Measurements from ENCODE around the gene DDX27.

DDX27 gene

DNA sequence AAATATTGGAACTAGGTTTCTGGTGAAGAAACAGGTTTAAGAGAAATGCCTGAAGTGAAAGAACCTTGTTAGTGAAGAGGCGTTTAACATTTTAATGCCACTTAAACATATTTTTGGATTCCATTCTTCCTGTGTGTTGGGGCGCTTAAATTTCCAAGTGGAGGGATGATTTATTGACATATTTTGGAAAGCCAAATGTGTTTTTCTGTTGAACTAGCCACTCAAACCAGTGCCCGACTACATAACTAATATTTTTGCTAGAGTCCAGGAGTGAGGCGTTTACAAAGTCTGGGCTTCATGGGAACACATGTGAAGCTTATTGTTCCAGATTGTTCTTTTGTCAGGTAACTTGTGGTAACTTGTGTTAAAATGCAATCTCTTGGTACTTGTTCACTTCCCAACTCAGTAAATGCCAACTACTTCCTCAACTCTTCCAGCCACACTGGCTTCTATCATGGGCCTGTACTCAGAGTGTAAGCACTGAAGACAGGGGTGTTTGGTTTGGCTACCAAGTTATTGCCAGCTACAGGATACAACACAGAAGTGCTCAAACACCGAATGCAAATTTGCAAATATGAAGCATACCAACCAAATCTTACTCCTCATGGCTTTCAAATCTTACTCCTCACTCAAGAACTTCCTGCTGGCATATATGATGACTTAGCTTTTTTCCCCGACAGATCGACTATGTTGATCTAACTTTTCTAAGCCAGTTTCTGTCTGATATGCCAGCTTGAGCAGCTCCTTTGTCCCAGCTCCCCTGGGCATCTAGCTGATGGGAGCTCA is 60.7 kb downstream of the DDX27 start:
- DNase-seq: no peak

DNA sequence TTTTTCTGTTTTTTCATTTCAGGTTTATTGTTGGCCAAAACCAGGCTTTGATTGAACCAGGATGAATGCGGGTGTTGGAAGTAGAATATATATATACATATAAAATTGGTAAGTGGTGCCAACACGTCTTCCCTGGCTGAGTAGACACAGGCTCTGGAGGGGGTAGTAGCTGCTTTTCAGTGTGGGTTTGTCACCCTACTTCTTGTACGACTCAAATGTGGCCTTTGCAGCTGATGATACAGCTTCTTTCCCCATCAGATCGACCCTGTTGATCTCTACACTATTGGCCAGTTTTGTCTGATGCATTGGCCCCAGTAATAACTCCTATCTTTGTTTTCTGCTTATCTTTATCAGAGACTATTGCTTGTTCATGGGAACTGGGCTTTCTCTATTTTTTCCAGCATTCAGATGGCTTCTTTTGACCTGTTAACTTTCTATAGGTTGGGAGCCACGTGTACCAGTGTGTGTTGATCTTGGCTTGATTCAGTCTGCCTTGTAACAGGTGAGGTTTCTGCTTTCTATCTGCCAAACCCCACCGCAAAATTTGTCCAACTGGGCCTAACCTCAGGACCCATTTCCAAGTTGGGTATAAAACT is 61.3 kb downstream of the DDX27 start:
- no peak for DNase-seq

DNA sequence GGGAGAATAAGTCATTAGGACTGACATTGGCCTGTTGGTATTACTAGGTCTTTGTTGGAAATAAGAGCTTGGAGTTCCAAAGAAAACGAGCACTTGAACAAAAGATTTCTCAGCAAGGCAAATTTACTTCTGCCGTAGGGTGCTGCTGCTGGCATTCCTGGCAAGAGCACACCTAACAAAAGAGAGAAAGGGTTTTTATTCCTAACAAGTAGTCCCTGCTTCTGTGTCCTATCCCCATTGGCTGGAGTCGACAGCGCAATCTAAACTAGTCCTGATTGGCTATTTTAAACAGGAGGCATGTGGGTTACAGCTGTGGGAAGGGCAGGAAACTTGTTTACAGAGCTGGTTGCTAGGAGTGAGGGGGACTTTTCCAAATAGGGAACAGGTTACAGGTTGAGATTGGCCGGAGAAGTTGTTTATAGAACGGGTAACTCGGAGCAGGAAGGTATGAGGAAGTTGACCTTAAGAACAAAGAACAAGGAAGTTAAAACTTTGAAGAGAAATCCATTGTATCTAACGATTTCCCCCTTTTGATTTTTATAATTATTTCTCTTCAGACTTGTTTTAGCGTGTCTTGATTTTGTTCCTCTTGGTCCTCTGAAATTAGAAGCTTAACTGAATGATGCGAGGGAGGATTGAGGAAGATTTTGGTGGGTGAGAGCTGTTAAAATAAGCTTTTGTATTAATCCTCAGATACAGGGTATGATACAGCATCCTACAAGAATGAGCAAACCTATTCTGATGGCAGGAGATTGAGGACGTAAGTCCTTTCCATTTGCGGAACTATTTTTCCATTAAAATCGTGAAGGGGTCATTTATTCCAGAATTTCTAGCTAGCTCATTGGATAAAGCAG is 62.1 kb downstream of the DDX27 start:
- no peak for DNase-seq

DNA sequence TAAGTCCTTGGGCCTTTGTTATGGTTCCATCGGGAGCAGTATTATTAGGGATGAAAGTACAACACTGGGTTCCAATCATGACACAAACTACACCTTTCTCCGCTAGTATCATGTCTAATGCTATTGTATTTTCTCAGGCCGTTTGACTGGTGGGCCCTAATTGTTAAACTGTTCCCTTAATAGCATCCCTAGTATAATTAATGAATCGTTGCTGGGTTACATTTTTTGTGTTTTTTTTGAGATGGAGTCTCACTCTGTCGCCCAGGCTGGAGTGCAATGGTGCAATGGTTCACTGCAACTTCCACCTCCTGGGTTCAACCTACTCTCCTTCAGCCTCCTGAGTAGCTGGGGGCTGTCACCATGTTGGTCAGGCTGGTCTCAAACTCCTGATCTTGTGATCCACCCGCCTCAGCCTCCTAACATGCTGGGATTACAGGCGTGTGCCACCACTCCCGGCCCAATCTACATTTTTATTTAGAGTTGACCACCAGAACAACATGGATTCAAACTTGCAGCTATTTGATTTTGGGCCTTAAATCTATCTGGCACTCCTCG is 62.8 kb downstream of the DDX27 start:
- DNase-seq: no peak

DNA sequence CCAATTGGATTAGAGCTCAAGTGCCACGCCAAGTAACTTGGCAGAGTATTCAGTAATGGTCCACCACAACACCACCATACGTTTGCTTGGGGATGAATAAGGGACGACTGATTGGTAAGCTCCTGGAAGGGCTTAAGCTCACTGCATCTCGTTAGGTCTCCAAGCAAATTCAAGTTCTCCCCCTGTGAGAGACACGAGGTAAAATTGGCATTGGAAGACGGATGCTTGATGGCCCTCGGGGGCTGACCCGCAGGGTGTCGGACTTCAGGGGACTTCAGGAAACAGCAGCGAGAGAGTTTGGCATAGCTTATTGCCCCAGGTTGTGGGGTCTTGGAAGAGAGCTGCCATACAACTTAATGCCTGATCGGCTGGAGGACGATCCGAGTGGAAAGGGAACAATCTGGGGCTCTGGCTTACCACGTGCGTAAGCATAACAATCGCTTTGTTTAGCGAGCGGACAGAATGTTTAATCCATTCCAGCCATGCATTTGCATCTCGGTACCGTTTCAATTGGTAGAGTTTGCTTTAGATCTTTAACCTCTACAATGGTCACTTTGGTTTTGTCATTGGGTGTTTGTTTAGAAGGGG is 63.5 kb downstream of the DDX27 start:
- no peak for DNase-seq

DNA sequence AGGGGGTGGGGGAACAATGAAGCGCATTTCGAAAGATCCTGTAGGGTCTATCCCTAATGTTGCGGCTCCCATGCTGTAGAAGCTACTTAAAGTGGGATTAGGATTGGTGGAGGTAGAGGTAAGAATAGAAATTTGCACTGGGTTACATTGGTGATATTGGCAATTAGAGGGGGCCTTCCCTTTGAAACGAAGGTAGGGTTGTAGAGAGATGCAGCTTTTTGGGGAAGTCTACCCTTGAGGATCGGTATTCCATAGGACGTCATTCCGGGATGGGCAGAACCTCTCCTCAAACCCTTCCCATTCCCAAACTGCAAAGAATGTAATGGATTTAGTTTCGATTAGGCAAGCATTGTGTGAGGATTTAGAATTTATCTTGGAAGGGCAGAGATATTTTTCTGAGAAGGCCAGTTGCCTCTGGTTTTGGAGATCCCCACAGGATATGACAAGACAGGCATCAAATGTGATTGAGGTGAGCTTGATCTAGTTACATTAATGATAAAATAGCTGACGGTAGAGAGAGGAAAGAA is 64.0 kb downstream of the DDX27 start:
- no peak for DNase-seq

DNA sequence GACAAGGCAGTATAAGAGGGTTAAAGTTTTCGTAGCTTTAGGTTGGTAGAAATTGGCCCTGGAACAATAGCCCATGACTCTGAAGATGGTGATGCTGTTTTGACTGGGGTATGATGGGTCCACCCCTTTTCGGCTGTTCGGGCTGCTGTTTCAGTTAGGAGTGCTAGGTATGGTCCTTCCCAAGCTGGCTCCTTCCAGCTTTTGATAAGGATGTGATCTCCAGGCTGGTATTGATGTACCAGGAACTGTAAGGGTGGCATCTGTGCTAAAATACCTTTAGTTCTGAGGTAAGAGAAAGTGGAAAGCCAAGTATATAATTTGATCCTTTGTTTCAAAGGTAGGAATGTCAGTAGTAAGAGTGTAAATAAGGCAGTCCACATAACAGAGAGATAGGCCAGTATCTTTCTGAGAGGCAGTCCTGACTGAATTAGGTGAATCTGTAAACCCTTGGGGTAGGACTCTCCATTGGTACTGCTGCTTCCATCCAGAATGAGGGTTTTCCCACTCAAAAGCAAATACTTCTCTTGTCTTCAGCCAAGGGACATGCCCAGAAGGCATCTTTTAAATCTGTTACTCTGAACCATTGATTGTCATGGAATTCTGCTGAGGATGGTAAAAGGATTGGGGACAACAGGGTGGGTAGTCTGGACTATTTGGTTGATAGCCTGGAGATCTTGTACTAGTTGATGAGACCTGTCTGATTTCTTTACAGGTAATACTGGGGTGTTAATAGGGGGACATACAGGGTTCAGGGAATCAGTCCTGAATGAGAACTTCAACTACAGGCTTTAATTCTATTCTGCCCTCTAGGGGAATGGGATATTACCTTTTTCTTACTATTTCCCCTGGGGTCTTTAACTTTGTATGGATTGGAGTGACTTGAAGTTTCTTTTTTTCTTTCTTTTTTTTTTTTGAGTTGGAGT is 64.7 kb downstream of the DDX27 start:
- no peak for DNase-seq

DNA sequence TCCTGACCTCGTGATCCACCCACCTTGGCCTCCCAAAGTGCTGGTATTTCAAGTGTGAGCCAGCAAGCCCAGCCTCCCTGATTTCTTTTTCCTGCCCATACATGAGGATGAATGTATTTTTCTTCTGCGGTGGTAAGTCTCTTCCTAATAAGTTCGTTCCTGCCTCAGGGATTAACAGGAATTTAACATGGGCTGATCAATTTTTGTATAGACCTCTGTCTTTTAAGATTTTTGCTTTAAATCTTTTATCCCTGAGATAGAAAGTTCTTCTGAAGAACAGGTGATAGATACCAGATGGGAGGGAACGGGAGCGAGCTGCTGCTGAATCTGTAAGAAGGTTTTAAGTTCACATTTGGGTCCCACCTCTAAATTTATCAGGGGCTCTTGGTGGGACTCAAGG is 65.6 kb downstream of the DDX27 start:
- DNase-seq: no peak

DNA sequence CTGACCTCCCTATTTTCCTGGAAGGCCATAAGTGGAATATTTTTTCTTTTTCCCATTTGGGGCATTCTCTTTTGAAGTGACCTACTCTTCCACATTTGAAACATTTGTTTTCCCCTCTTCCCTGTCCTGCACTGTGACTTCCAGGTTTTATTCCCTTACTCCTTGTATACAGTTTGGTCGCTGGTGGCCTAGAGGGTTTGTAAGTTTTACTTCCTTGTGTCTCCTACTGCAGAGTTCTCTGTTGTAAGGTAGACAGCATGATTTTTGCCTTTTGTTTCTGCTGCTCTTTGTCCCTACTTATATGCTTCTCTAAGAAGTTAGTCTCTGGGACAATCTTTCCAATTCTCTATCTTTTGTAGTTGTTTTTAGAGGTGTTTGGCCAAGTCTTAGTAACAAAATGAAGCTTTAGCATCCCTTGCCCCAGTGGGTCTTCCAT is 66.0 kb downstream of the DDX27 start:
- no peak for DNase-seq

DNA sequence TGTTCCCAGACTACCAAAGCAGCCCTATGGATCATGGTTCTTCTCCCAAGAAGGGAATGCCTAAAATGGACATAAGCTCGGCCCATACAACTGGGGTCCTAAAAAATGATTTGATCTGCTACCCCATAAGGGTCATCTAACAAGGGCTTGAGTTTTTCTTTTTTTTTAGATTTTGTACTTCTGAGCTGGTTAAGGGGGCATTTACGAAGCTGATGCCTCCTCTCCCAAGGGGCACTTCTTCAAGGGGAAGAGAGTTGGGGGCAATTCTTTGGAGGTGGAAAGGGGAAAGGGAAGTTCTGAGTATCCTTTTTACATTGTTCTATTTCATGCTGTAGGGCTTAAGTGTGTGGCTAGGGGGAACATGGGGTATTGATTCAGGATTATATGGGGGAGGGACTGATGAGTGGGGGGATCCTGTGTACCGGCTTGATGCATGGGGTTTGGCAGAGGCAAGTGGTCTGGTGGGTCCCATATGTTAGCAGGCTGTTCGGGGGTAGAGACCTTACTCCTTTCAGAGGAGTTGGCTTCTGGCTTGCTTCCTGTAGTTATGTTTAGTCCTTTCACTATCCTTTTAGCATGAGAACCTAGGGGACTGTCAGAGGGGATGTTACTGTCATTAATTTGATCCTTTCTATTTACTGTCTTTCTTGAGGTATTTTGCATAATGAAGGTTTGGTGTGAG is 66.7 kb downstream of the DDX27 start:
- no peak for DNase-seq

DNA sequence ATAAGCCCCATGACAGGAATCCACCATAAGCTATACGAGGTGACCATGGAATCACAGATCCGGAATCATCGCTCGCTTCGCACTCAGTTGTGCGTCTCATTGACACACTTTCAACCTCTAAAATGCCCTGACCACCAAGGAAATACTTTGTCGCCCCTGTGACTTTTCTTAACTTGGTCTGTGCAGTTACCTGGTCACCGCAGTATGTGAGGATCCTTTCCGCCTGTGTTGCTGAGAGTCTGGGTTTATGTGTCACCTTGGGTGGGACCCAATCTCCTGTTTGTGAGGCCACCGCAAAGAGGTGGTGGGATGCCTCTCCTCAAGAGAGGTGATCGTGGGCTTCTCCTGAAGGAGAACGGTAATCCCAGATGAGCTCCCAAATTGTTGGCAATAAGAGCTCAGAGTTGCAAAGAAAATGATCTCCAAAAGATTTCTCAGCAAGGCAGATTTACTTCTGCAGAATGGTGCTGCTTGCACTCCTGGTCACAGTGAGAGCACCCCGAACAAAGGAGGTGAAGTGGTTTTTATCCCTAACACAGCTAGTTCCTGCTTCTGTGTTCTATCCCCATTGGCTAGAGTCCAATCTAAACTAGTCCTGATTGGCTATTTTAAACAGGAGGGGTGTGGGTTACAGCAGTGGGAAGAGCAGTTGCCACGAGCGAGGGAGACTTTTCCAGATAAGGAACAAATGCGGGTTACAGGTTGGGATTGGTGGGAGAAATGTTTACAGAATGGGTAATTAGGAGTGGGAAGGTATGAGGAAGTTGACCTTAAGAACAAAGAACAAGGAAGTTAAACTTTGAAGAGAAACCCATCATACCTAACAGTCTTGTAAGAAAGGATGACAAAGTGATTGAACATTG is 67.7 kb downstream of the DDX27 start:
- DNase-seq: no peak

DNA sequence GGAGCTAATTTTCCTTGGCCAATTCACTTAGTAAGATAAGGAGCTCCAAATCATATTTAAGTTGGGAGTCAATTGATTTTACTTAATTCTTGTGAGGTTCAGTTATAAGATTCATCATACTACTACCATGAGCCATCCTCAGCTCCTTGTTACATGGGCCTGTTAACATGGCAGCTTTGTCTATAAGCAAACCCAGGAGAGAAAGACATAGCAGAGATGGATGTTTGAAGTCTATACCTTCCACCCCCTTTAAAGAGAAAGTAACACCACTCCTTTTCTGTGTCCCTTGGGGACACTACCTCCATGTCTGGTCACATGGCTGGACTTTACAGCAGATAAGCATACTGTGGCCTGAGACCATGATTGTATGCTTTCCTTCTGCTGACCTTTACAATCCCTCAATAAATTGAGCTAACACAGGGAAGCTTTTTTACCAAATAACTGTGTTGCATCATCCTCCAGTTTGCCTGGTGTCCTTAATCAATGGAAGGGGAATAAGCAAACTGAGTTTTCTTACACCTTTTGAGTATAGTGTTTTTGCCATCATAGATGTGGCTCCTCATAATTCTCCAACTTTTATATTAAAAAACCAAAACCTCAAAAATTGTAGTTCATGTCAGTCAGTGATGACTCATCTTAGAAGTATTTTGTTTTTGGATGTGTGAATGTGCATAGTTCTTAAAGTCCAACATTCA is 68.5 kb downstream of the DDX27 start:
- DNase-seq: no peak

DNA sequence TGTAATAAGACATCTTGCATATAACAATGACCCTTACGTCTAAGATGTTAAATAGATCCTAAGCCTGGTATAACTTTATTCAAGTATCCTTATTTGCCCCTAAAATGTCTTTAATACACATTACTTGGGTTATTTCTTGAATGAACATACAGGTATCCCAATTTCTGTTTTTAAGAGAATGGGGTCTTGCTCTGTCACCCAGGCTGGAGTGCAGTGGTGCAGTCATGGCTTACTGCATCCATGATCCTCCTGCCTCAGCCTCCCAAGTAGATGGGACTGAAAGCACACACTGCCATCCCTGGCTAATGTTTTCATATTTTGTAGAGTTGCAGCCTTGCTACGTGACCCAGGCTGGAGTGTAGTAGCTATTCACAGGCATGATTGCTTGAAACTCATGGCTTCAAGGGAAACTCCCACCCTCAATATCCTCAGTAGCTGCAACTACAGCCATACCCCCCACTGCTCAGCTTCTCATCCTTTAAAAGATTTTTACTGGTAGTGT is 69.1 kb downstream of the DDX27 start:
- no peak for DNase-seq

DNA sequence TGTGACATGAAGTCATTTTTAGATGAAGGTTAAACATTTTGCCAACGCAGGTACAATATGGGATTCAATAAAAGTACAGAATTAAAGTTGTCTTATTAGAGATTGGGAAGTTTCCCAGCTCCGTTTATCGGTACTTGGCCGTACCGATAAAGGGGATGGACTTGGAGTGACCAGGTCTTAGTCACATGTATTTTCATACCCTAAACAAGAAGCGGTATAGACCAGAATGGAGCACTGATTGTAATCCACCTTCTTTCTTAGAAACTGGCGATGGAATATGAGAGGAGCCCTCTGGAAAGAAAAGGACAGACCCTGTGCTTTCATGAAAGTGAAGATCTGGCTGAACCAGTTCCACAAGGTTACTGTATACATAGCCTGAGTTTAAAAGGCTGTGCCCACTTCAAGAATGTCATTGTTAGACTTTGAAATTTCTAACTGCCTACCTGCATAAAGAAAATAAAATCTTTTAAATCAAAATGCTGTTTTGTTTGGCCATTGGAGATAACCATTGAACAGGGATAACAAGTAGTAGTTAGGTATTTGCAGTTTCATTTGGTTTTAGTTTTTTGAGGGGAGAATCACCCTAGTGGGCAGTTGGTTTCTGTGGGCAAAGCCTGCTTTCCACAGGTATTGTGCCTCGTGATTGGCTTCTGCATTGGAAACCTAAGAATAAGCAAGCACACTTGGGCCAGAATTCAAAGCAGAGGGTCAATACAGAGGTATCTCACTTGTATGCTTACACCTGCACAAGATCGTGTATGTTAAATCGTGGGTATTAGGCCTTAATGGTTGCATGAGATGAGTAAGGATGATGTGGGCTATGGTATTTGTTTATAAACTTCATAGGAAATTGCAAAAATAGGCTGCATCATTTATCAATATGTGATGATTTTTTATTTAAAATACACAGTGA is 69.8 kb downstream of the DDX27 start:
- DNase-seq: no peak

DNA sequence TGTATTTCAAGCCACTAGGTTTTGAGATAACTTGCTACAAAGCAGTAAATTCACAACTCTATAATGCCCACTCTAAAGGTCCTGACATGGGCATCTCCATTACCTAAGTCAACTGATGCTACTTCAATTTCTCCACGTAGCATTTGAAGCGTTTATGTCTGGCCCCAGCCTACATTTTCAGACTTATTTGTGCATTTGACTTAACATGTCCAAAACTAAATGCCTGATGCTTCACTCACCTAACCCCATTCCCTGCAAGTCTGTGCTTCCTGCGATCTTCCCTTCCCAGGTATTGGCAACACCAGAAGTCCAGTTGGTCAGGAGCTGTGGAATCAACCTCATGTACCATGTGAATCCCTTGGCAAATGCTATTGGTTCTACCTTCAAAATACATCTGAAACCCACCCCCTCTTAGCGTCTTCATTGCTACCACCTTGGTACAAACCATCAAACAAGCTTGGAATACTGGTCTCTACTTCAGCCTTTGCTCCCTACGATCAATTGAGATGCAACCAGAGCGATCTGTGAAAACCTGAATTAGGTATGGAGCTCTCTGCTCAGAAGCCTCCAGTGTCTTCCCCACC is 71.5 kb downstream of the DDX27 start:
- no peak for DNase-seq

DNA sequence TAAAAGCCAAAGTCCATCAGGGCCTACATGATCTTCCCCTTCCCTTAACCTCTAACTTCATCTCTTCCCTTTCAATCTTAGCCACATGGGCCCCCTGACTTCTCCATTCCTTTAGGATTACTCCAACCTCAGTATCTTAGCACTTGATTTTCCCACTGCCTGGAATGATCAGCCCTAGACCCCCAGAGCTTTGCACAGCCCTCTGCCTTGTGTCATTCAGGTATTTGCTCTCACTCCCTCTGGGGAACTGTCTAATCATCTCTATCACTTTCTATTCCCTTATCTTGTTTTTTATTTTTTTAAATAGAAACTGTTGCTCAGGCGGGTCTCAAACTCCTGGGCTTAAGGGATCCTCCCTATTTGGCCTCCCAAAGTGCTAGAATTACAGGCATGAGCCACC is 72.0 kb downstream of the DDX27 start:
- no peak for DNase-seq

DNA sequence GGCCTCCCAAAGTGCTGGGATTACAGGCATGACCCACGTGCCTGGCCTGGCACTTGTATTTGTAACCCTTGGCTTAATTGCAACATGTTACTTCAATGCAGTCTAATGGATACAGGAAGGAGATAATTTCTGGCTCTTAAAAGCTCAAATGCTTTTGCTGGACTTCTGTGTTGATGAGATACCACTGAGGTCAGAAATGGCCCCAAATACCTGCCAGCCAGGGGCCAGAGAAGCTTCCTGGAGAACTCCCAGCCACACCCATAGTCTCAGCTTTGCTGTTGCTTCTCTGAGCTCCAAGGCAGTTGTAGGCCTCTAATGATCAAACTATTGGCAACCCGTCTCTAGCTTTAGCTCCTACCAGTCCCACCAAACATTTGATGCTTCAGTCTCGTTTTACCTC is 72.8 kb downstream of the DDX27 start:
- no peak for DNase-seq

DNA sequence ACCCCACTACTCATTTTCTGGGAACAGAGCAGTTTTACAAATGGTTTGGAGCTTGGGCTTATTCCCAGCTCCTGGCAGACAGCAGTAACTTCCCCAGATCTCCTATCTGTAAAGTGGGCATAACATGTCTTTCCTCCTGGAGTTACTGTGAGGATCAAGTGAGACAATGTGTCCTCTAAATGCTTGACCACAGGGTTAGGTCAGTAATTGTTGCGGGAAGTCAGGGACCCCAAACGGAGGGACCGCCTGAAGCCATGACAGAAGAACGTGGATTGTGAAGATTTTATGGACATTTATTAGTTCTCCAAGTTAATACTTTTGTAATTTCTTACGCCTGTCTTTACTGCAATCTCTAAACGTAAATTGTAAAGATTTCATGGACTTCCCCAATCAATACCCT is 73.9 kb downstream of the DDX27 start:
- no peak for DNase-seq
